PC-9 (cell line): ENCODE measurements around the gene HGD. TPM values are rescaled to one million over a fixed set of nuclear protein-coding genes. Genes with fewer than 3 reads are reported as not detected.
A peak's percentile ranks its signal among the peaks of the same experiment; 100 is the strongest.

ENCODE experiments used
- BruUV-seq: library from RNA; stranded (reverse); fragments of 400-500 nt; replicated peaks from 2 replicates; lab custom pipeline; 2021; lab: Mats Ljungman, UMichigan
- CTCF ChIA-PET: fragments of 300-600 bp; sonication (Branson Sonifier 250); formaldehyde crosslinking; loops from one replicate; lab custom pipeline; 2022; ENCODE audit warnings: antibody characterized with exemption; lab: Charles Lee
- POLR2A ChIA-PET: fragments of 300-600 bp; sonication (Branson Sonifier 250); formaldehyde crosslinking; loops from one replicate; lab custom pipeline; 2022; ENCODE audit warnings: antibody characterized with exemption; ENCODE audit not compliant: unreplicated experiment; lab: Charles Lee
- DNase-seq, 2 experiments: peaks; one replicate each; pipeline versions ENCODE4 v3.0.0 to v3.0.0-alpha.2; 2015 to 2022; ENCODE audit warnings: mixed read lengths in 1 of 2
- H2AFZ ChIP-seq: fragments of 200-600 bp; sonication (generic); 2 replicates; pipeline ENCODE4 v1.8.1; 2017; ENCODE audit warnings: antibody characterized with exemption
- H3F3A ChIP-seq: fragments of 200-600 bp; sonication (generic); 2 replicates; pipeline ENCODE4 v1.8.1; 2017; ENCODE audit warnings: antibody characterized with exemption, mild to moderate bottlenecking, low read depth; ENCODE audit not compliant: insufficient read depth
- H3K27ac ChIP-seq: fragments of 200-600 bp; sonication (generic); 2 replicates; pipeline ENCODE4 v1.6.1; 2016; ENCODE audit warnings: mixed run types
- H3K27me3 ChIP-seq: fragments of 200-600 bp; sonication (generic); 2 replicates; pipeline ENCODE4 v1.6.1; 2016; ENCODE audit warnings: low read depth, mixed run types; ENCODE audit not compliant: insufficient read depth
- H3K36me3 ChIP-seq: fragments of 200-600 bp; sonication (generic); 2 replicates; pipeline ENCODE4 v1.6.1; 2016; ENCODE audit warnings: low read depth, mixed run types
- H3K4me1 ChIP-seq: fragments of 200-600 bp; sonication (generic); replicated peaks from 2 replicates; pipeline ENCODE4 v1.6.1; 2016; ENCODE audit warnings: mixed run types; ENCODE audit not compliant: insufficient read depth
- H3K4me2 ChIP-seq: fragments of 200-600 bp; sonication (generic); 2 replicates; pipeline ENCODE4 v1.6.1; 2017; ENCODE audit warnings: mixed run types
- H3K4me3 ChIP-seq: fragments of 200-600 bp; sonication (generic); 2 replicates; pipeline ENCODE4 v1.6.1; 2016; ENCODE audit warnings: mixed run types
- H3K79me2 ChIP-seq: fragments of 200-600 bp; sonication (generic); 2 replicates; pipeline ENCODE4 v1.6.1; 2017; ENCODE audit warnings: low read depth, mixed run types
- H3K9me2 ChIP-seq: fragments of 200-600 bp; sonication (generic); 2 replicates; pipeline ENCODE4 v1.8.1; 2017; ENCODE audit warnings: mild to moderate bottlenecking; ENCODE audit not compliant: insufficient read depth
- H3K9me3 ChIP-seq: fragments of 200-600 bp; sonication (generic); 2 replicates; pipeline ENCODE4 v1.8.1; 2016; ENCODE audit warnings: low read depth; ENCODE audit not compliant: insufficient read depth
- H4K20me1 ChIP-seq: fragments of 200-600 bp; sonication (generic); 2 replicates; pipeline ENCODE4 v1.8.1; 2017; ENCODE audit not compliant: insufficient read depth
- CTCF ChIP-seq: fragments of 200-600 bp; sonication (generic); conservative IDR thresholded peaks from 2 replicates; pipeline ENCODE4 v1.6.1; 2017; ENCODE audit warnings: mixed run types, antibody characterized with exemption, mild to moderate bottlenecking, moderate library complexity
- EZH2 ChIP-seq: fragments of 200-600 bp; sonication (generic); IDR thresholded peaks from 2 replicates; pipeline ENCODE4 v1.8.0; 2017; ENCODE audit warnings: antibody characterized with exemption, low read depth
- intact Hi-C: fragments of 100-400 bp; cut with micrococcal nuclease; formaldehyde crosslinking; loops from one replicate; pipeline ENCODE4 v1.10.0; 2022; ENCODE audit not compliant: unreplicated experiment
- total RNA-seq: library from RNA; stranded (reverse); gene quantifications from 2 replicates; pipeline ENCODE4 v1.2.3, GENCODE V29; 2021

HGD gene
- total RNA-seq, 1 experiment from 2014 or later: 0.65 TPM

DNA sequence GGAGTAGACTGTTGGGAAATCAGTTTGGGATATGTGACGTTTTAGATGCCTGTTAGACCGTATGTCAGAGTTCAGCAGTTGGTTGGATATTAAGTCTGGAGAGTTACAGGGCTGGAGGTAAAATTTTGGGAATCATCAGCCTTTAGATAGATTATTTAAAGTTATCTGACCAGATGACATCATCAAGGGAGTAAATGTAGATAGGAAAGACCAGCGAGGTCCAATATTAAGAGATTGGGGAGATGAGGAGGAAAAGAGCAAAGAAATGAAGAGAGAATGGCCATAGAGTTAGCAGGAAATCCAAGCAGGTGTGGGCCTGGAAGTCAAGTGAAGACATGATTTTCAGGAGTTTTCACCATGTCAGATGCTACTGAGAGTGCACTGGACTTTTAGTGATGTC is 82.8 kb downstream of the HGD start:
- DNase-seq: no peak
- peaks cover 9% of the 10 kb centered on the region for H3F3A ChIP-seq
- H2AFZ ChIP-seq: no peak overlapping the region
- BruUV-seq: no TSS peak
- H3K27me3 ChIP-seq: no peaks in the 10 kb centered on the region
- ChIA-PET POLR2A (no interaction called here), CTCF (no interaction called here)
- TF ChIP-seq EZH2: no peak
- no peak for TF ChIP-seq CTCF
- peaks cover 6% of the 10 kb centered on the region; the same call in 1 of the 2 replicates for H3K4me1 ChIP-seq
- no peaks in the 10 kb centered on the region for H3K9me3 ChIP-seq
- H3K4me2 ChIP-seq: no peak overlapping the region
- peaks cover 27% of the 10 kb centered on the region for H3K36me3 ChIP-seq
- no peak overlapping the region for H3K27ac ChIP-seq
- intact Hi-C loops: no loop called here
- peaks cover 19% of the 10 kb centered on the region for H3K79me2 ChIP-seq
- H3K4me3 ChIP-seq: no peak overlapping the region
- H3K9me2 ChIP-seq: no peaks in the 10 kb centered on the region
- H4K20me1 ChIP-seq: peaks cover 10% of the 10 kb centered on the region; the same call in 1 of the 2 replicates

DNA sequence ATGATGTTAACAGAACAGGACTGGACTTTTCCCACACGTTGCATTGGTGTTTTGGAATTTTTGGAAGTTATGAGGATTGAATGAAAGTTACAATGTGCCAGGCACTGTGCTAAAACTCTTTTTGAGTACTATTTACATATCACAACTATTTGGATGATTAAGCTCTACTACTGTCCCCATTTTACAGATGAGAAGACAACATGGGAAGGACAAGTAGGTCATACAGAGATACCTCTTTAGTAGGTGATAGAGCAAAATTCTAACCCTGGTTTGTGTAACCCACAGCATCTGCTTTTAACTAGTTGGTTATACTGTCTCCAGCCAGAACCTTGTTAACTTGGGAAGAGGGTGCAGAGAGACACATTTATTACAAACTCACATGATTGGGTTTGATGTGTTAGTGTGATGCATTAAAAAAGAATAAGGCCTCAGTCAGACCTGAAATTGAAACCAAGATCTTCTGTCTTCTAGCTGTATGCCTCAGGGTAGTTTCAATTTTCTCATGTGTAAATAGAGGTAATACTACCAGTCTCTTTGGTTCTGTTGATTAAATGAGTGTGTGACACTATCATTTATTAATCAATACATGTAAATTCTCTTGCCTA is 84.5 kb downstream of the HGD start:
- Histone ChIP-seq H3K4me1 (peaks cover 6% of the 10 kb centered on the region; the same call in 1 of the 2 replicates), H3K4me2 (peak overlapping the region; percentile 73), H3K79me2 (peaks cover 19% of the 10 kb centered on the region), H3K9me3 (no peaks in the 10 kb centered on the region), H3K4me3 (peak overlapping the region; percentile 47; the same call in 1 of the 2 replicates), H2AFZ (no peak overlapping the region), H3K27me3 (no peaks in the 10 kb centered on the region), H3K27ac (no peak overlapping the region), H3K9me2 (no peaks in the 10 kb centered on the region), H3K36me3 (peaks cover 27% of the 10 kb centered on the region), H3F3A (peaks cover 9% of the 10 kb centered on the region), H4K20me1 (peaks cover 10% of the 10 kb centered on the region; the same call in 1 of the 2 replicates)
- ChIA-PET POLR2A (interaction anchor here (0.6 kb wide), 2 partner anchors 11 to 122 kb away, joined by 3 to 5 read pairs; no protein-coding TSS in a partner anchor), CTCF (no interaction called here)
- DNase-seq: no peak
- intact Hi-C loops: loop anchor here (2.0 kb wide), 1 partner anchor 145 kb away; the partner anchor contains the start of genes GTF2E1 and RABL3
- no TSS peak for BruUV-seq
- TF ChIP-seq EZH2: no peak
- no peak for TF ChIP-seq CTCF

- H3F3A ChIP-seq: peaks cover 9% of the 10 kb centered on the region
- peak overlapping the region; percentile 86 for H3K4me2 ChIP-seq
- peak overlapping the region; percentile 94 for H2AFZ ChIP-seq
- ChIA-PET POLR2A (interaction anchor here (0.6 kb wide), 2 partner anchors 12 to 123 kb away, joined by 3 to 5 read pairs; no protein-coding TSS in a partner anchor), CTCF (no interaction called here)
- no peaks in the 10 kb centered on the region for H3K27me3 ChIP-seq
- H3K4me1 ChIP-seq: peaks cover 6% of the 10 kb centered on the region; the same call in 1 of the 2 replicates
- H4K20me1 ChIP-seq: peaks cover 10% of the 10 kb centered on the region; the same call in 1 of the 2 replicates
- intact Hi-C loops: loop anchor here (2.0 kb wide), 1 partner anchor 146 kb away; the partner anchor contains the start of genes GTF2E1 and RABL3
- H3K36me3 ChIP-seq: peaks cover 27% of the 10 kb centered on the region
- H3K79me2 ChIP-seq: peaks cover 19% of the 10 kb centered on the region
- DNase-seq: no peak
- H3K9me2 ChIP-seq: no peaks in the 10 kb centered on the region
- peak overlapping the region; percentile 100 for H3K4me3 ChIP-seq
- no TSS peak for BruUV-seq
- H3K27ac ChIP-seq: peak overlapping the region; percentile 73; the same call in 1 of the 2 replicates
- TF ChIP-seq EZH2 (no peak), CTCF (no peak)
- H3K9me3 ChIP-seq: no peaks in the 10 kb centered on the region
Observed at GRCh38 chr3:120596853-120597223, 85.2 kb downstream of the HGD start.
